Type B pancreatic cell (in vitro differentiated cells): ENCODE results near the gene KCNAB1. TPM values are rescaled to one million over a fixed set of nuclear protein-coding genes. Genes with fewer than 3 reads are reported as not detected.
A peak's percentile ranks its signal among the peaks of the same experiment; 100 is the strongest.

ENCODE experiments used
- DNase-seq: peaks from one replicate; pipeline ENCODE4 v3.0.0; 2021; ENCODE audit warnings: mixed read lengths; ENCODE audit not compliant: unreplicated experiment; ENCODE audit errors: extremely low spot score
- H3K27ac Mint-ChIP-seq: 2 replicates; pipeline ENCODE4 v1.8.0; 2021; ENCODE audit warnings: mild to moderate bottlenecking, mixed read lengths
- H3K27me3 Mint-ChIP-seq: 2 replicates; pipeline ENCODE4 v1.8.0; 2021; ENCODE audit warnings: mixed read lengths
- H3K36me3 Mint-ChIP-seq: 2 replicates; pipeline ENCODE4 v1.8.0; 2021; ENCODE audit warnings: mixed read lengths
- H3K4me1 Mint-ChIP-seq: one replicate; pipeline ENCODE4 v1.8.0; 2021; ENCODE audit warnings: mixed read lengths; ENCODE audit not compliant: unreplicated experiment
- H3K4me3 Mint-ChIP-seq: 2 replicates; pipeline ENCODE4 v1.8.0; 2021; ENCODE audit warnings: mild to moderate bottlenecking, mixed read lengths
- H3K9me3 Mint-ChIP-seq: 2 replicates; pipeline ENCODE4 v1.8.0; 2021; ENCODE audit warnings: mixed read lengths
- total RNA-seq: library from RNA; stranded (reverse); gene quantifications from 2 replicates; pipeline ENCODE4 v1.2.1, GENCODE V29; 2021; ENCODE audit warnings: low replicate concordance
- TF ChIP-seq, protein P1 (sequence below): fragments of 200-600 bp; sonication (generic); conservative IDR thresholded peaks from 2 replicates; pipeline ENCODE4 v1.5.0; 2021; ENCODE audit warnings: antibody characterized with exemption, mild to moderate bottlenecking

The KCNAB1 gene
- total RNA-seq, 1 donor from 2014 or later, result 6.1 TPM

DNA sequence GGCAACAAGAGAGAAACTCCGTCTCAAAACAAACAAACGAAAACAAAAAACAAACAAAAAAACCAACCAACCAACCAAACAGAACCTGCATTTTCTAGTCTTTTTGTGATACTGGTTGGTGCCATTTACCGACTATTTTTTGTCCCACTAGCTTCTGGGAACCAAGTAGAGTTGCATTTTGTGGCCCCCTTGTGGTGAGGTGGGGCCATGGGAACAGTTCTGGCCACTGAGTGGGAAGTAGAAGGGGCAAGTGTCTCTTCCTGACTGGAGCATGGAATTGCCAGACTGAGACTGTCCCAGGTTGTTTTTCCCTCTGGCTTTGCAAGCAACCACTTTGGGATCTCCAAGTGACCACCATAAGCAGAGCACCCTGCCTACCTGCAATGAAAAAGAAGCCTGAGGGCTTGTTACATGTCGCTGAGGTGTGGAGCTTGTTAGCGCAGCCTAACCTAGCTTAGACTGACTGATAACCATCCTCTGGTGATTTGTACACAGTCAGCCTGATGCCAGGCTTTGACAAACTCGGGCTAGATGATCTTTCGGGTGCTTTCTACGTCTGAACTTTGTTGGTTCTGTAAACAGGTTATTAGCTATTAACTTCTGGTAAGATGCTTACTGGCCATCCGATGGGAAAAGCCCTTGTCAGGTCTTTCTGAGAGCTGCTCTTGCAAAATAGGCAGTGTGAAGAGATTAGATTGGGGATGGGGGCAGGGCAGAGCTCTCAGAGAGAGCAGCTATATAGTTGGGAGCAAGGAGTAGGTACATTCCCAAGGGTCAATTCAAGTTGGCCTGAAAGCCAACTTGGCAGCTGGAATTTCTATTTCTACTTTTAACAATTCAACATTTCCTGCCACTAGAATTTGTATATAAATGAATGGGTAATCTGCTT, 262.3 kb downstream of the KCNAB1 start:
- TF ChIP-seq, protein P1, sequence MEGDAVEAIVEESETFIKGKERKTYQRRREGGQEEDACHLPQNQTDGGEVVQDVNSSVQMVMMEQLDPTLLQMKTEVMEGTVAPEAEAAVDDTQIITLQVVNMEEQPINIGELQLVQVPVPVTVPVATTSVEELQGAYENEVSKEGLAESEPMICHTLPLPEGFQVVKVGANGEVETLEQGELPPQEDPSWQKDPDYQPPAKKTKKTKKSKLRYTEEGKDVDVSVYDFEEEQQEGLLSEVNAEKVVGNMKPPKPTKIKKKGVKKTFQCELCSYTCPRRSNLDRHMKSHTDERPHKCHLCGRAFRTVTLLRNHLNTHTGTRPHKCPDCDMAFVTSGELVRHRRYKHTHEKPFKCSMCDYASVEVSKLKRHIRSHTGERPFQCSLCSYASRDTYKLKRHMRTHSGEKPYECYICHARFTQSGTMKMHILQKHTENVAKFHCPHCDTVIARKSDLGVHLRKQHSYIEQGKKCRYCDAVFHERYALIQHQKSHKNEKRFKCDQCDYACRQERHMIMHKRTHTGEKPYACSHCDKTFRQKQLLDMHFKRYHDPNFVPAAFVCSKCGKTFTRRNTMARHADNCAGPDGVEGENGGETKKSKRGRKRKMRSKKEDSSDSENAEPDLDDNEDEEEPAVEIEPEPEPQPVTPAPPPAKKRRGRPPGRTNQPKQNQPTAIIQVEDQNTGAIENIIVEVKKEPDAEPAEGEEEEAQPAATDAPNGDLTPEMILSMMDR, result peak; percentile 68
- no peak for DNase-seq
- H3K4me1 Mint-ChIP-seq, result peaks cover 4% of the 10 kb centered on the region
- H3K9me3 Mint-ChIP-seq, result peaks cover 3% of the 10 kb centered on the region
- H3K36me3 Mint-ChIP-seq, result no peaks in the 10 kb centered on the region
- H3K27me3 Mint-ChIP-seq, result peaks cover 9% of the 10 kb centered on the region
- H3K4me3 Mint-ChIP-seq, result no peak overlapping the region
- H3K27ac Mint-ChIP-seq, result no peak overlapping the region

DNA sequence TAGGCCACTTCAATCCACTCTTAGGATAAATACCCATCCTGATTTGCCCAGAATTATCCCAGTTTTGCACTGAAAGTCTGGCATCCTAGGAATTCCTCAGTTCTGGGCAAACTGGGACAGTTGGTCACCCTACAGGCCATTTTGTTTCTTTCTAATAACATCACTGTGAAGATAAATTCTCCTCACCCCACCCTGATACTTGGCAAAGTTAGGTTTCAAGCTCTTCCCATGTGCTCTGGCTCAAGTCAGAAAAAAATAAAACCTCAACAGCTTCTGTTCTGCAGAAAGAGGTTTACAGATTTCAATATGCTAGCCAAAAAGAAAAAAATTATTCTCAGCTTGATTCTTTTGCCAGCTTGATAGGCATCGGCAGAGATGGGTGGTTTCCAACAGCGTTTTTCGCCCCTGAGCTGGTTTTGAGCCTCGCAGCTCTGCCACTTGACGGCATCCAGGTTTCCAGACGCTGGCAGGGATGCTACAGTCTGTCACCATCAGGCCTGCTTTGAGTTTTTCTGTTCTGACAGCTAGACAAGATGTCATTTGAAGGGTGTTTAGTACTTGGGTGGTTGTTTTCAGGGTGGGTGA, 263.2 kb downstream of the KCNAB1 start:
- H3K27me3 Mint-ChIP-seq, result peaks cover 6% of the 10 kb centered on the region
- H3K27ac Mint-ChIP-seq, result no peak overlapping the region
- peaks cover 8% of the 10 kb centered on the region for H3K4me1 Mint-ChIP-seq

DNA sequence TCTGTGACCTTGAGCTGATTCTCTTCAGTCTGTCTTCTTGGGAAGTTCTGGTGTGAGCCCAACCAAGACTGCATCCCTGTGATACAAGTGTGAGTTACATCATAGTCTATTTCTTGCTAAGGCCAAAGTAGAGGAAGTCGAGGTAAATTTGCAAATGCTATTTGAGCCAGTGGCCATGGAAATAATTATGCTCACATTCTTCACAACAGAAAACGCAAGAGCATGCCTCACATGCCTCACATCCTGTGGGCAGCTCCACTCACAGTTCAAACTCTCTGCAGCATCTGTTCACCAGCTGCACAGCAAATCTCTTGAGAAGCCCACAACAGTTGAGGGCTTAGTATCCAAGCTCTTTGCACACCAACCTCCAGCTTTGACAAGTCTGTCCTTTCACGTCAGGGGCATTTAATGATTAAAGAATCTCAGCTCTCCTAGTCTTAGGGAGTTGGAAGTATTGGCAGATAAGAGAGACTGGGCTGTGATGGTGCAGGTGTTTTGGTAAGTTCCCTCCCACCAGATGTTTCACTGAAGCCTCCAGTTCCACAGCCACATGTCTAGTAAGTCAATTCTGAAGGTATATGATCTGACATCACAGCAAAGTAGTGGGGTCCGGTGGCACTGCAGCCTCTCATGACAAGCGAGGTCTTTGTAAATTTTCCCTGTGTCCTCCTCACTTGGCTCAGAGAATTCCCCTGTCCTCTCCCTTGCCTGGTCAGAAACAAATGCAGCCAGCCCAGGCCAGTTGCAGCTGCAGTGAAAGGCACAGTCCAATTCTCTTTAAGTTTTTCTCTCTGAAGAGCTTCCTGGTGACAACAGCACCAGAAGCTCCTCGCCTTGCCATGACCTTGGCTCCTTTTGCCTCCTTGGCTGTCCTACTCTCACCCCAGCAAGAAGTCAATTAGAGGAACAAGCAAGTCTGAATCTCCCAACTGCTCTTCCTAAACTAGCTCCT, 268.4 kb downstream of the KCNAB1 start:
- Mint-ChIP-seq H3K27me3 (peaks cover 2% of the 10 kb centered on the region), H3K27ac (peak overlapping the region; percentile 11), H3K4me3 (no peak overlapping the region), H3K4me1 (peaks cover 17% of the 10 kb centered on the region), H3K36me3 (no peaks in the 10 kb centered on the region), H3K9me3 (no peaks in the 10 kb centered on the region)
- TF ChIP-seq, protein P1, result no peak
- no peak for DNase-seq

More for the DNA sequence above, 263.2 kb downstream of the KCNAB1 start:
- Mint-ChIP-seq H3K4me3 (no peak overlapping the region), H3K36me3 (no peaks in the 10 kb centered on the region), H3K9me3 (no peaks in the 10 kb centered on the region)
- DNase-seq, result no peak
- TF ChIP-seq, protein P1, result no peak

DNA sequence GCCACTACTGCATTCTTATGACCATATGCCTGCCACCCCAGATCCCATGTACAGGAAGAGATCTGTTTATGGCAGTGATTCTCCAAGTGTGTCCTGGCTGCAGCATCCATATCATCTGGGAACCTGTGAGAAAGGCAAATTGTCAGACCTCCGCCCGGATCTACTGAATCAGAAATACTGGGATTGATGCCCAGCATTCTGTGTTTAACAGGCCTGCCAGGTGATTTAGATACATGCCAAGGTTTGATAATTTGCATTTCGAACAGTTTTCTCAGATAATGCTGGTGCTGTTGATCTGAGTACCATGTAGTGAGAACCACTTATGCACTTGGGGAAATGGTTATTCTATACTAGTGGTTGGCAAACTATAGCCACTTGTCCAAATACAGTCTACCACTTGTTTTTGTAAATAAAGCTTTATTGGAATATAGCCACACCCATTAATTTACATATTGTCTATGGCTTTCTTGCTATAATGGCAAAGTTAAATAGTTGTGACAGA, 269.1 kb downstream of the KCNAB1 start:
- TF ChIP-seq, protein P1, result no peak
- Mint-ChIP-seq H3K36me3 (no peaks in the 10 kb centered on the region), H3K4me1 (peaks cover 22% of the 10 kb centered on the region), H3K27ac (peak overlapping the region; percentile 11), H3K9me3 (no peaks in the 10 kb centered on the region), H3K27me3 (peaks cover 2% of the 10 kb centered on the region), H3K4me3 (no peak overlapping the region)
- no peak for DNase-seq

DNA sequence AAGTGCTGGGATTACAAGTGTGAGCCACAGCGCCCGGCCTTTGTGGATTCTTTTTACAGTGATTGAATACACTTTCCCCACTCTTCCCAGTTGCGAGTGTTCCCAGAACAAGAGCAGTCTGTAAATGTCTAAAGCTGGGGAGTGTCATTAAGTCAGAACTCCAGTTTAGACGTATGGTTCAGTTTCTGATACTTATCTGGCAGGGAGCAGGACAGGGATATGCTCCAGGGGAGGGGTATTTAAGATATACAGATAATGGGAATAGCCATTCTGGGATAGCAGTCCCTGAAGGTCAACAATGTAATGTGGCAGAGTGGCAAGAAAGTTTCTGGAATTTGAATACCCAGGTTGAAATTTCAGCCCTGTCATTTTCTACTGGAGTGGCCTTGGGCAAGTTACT, 270.5 kb downstream of the KCNAB1 start:
- Mint-ChIP-seq H3K9me3 (no peaks in the 10 kb centered on the region), H3K36me3 (no peaks in the 10 kb centered on the region), H3K4me3 (no peak overlapping the region), H3K4me1 (peaks cover 22% of the 10 kb centered on the region), H3K27me3 (peaks cover 2% of the 10 kb centered on the region), H3K27ac (no peak overlapping the region)
- TF ChIP-seq, protein P1, result no peak
- no peak for DNase-seq
